ENCODE measurements around the gene RSRC2. TPM values are rescaled to one million over a fixed set of nuclear protein-coding genes. Genes with fewer than 3 reads are reported as not detected.

RSRC2 gene
- total and polyA plus RNA-seq, 10 donors, result 39.3 to 104 (median 81.8) TPM

- Histone ChIP-seq H3K36me3 (no peaks in the 10 kb centered on the region), H3K4me1 (peaks cover 0 to 3% (median 0%) of the 10 kb centered on the region in 6 donors), H3K27me3 (replicated peaks in 1 of 7) (no peaks in the 10 kb centered on the region), H3K4me3 (no peak overlapping the region), H3K27ac (no peak overlapping the region), H3K9me3 (no peaks in the 10 kb centered on the region)
- DNase-seq, result no peak
- intact Hi-C loops (cut with DNase I; ENCODE audit: low total_unique reads), result no loop called here
- TF ChIP-seq POLR2AphosphoS5 (IDR thresholded peaks at IDR 0.05) (no peak), POLR2A (IDR thresholded peaks at IDR 0.05) (no peak), CTCF (IDR thresholded peaks at IDR 0.05 in 8 of 11, conservative IDR thresholded peaks at IDR 0.05 in 3 of 11) (no peak)
- WGBS, 5 donors, result 93 to 100% (median 96%) methylated on average over 2 of the region's 2 CpGs
Observed at GRCh38 chr12:122459211-122459610, 67.5 kb downstream of the RSRC2 start.

- Histone ChIP-seq H3K9me3 (no peaks in the 10 kb centered on the region), H3K4me3 (no peak overlapping the region), H3K27me3 (replicated peaks in 1 of 7) (no peaks in the 10 kb centered on the region), H3K36me3 (no peaks in the 10 kb centered on the region), H3K27ac (no peak overlapping the region), H3K4me1 (peaks cover 3 to 11% (median 6%) of the 10 kb centered on the region in 6 donors)
- WGBS, 5 donors, result 88 to 94% (median 94%) methylated on average over 17 of the region's 17 CpGs
- TF ChIP-seq POLR2A (IDR thresholded peaks at IDR 0.05) (no peak), POLR2AphosphoS5 (IDR thresholded peaks at IDR 0.05) (no peak), CTCF (IDR thresholded peaks at IDR 0.05 in 8 of 11, conservative IDR thresholded peaks at IDR 0.05 in 3 of 11) (no peak)
- no peak for DNase-seq
- intact Hi-C loops (cut with DNase I; ENCODE audit: low total_unique reads), result no loop called here
Observed at GRCh38 chr12:122458105-122459035, 68.4 kb downstream of the RSRC2 start.

GRCh38 chr12:122457627-122458026 lies 69.1 kb downstream of the RSRC2 start:
- WGBS, 5 donors, result 61 to 85% (median 66%) methylated on average over 2 of the region's 2 CpGs
- no peak overlapping the region for H3K27ac ChIP-seq
- peaks cover 3 to 19% (median 13%) of the 10 kb centered on the region in 6 donors for H3K4me1 ChIP-seq
- no peaks in the 10 kb centered on the region for H3K9me3 ChIP-seq
- no peaks in the 10 kb centered on the region for H3K36me3 ChIP-seq
- intact Hi-C loops (cut with DNase I; ENCODE audit: low total_unique reads), result no loop called here
- no peak for TF ChIP-seq CTCF (IDR thresholded peaks at IDR 0.05 in 8 of 11, conservative IDR thresholded peaks at IDR 0.05 in 3 of 11)
- no peak for TF ChIP-seq POLR2A (IDR thresholded peaks at IDR 0.05)
- TF ChIP-seq POLR2AphosphoS5 (IDR thresholded peaks at IDR 0.05), result no peak
- no peaks in the 10 kb centered on the region for H3K27me3 ChIP-seq (replicated peaks in 1 of 7)
- no peak overlapping the region for H3K4me3 ChIP-seq
- no peak for DNase-seq

GRCh38 chr12:122454739-122455138 lies 72.0 kb downstream of the RSRC2 start:
- no peaks in the 10 kb centered on the region for H3K27me3 ChIP-seq (replicated peaks in 1 of 7)
- no peak for TF ChIP-seq POLR2AphosphoS5 (IDR thresholded peaks at IDR 0.05)
- no peak for TF ChIP-seq CTCF (IDR thresholded peaks at IDR 0.05 in 8 of 11, conservative IDR thresholded peaks at IDR 0.05 in 3 of 11)
- no peak for TF ChIP-seq POLR2A (IDR thresholded peaks at IDR 0.05)

More at GRCh38 chr12:122454739-122455138, 72.0 kb downstream of the RSRC2 start:
- intact Hi-C loops (cut with DNase I; ENCODE audit: low total_unique reads), result no loop called here
- H3K27ac ChIP-seq, result no peak overlapping the region
- H3K4me3 ChIP-seq, result no peak overlapping the region
- no peak for DNase-seq
- peaks cover 3 to 21% (median 16%) of the 10 kb centered on the region in 6 donors for H3K4me1 ChIP-seq
- WGBS, 5 donors, result 63 to 82% (median 79%) methylated on average over 6 of the region's 6 CpGs
- no peaks in the 10 kb centered on the region for H3K36me3 ChIP-seq
- H3K9me3 ChIP-seq, result no peaks in the 10 kb centered on the region
